SU-DHL-6 (cell line): ENCODE results near the gene PIGC.

Source experiments
- CTCF ChIP-seq: fragments of 200-600 bp; sonication (generic); IDR thresholded peaks from one replicate; pipeline ENCODE4 v1.5.1; 2017; ENCODE audit warnings: antibody characterized with exemption, mild to moderate bottlenecking, low read length, moderate library complexity; ENCODE audit not compliant: insufficient read depth, poor library complexity, severe bottlenecking
- EZH2phosphoT487 ChIP-seq: fragments of 200-600 bp; sonication (generic), shearing (Covaris generic); conservative IDR thresholded peaks from 2 replicates; pipeline ENCODE4 v1.6.1; 2018; ENCODE audit warnings: mild to moderate bottlenecking, antibody characterized with exemption, low read length, moderate library complexity, mixed read lengths

GRCh38 chr1:172406968-172407367 lies 36.9 kb downstream of the PIGC start:
- no peak for TF ChIP-seq CTCF
- TF ChIP-seq EZH2phosphoT487 = no peak
